ENCODE measurements around the gene CERS2.

GRCh38 chr1:151000408-151000807 lies 25.8 kb upstream of the CERS2 start:
- TF ChIP-seq POLR2A (IDR thresholded peaks at IDR 0.05), result no peak
- TF ChIP-seq, protein P1, sequence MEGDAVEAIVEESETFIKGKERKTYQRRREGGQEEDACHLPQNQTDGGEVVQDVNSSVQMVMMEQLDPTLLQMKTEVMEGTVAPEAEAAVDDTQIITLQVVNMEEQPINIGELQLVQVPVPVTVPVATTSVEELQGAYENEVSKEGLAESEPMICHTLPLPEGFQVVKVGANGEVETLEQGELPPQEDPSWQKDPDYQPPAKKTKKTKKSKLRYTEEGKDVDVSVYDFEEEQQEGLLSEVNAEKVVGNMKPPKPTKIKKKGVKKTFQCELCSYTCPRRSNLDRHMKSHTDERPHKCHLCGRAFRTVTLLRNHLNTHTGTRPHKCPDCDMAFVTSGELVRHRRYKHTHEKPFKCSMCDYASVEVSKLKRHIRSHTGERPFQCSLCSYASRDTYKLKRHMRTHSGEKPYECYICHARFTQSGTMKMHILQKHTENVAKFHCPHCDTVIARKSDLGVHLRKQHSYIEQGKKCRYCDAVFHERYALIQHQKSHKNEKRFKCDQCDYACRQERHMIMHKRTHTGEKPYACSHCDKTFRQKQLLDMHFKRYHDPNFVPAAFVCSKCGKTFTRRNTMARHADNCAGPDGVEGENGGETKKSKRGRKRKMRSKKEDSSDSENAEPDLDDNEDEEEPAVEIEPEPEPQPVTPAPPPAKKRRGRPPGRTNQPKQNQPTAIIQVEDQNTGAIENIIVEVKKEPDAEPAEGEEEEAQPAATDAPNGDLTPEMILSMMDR (IDR thresholded peaks at IDR 0.05 in 4 of 5, conservative IDR thresholded peaks at IDR 0.05 in 1 of 5), result no peak

All from gastrocnemius medialis (tissue), 4 donors.